HT-29 (cell line): ENCODE data around the gene CAPN2. TPM values are rescaled to one million over a fixed set of nuclear protein-coding genes. Genes with fewer than 3 reads are reported as not detected.

Experiments used
- DNase-seq: peaks from one replicate; pipeline ENCODE4 v3.0.0-alpha.2; 2015; ENCODE audit warnings: low spot score
- total RNA-seq: library from RNA; depleted of rRNA; stranded (reverse); fragments of >200 nt; shearing (Covaris generic); gene quantifications from 2 replicates; pipeline ENCODE4 v1.2.3, GENCODE V29; 2014

Gene CAPN2
- total RNA-seq, 1 experiment from 2014 or later, result 121 TPM

DNA sequence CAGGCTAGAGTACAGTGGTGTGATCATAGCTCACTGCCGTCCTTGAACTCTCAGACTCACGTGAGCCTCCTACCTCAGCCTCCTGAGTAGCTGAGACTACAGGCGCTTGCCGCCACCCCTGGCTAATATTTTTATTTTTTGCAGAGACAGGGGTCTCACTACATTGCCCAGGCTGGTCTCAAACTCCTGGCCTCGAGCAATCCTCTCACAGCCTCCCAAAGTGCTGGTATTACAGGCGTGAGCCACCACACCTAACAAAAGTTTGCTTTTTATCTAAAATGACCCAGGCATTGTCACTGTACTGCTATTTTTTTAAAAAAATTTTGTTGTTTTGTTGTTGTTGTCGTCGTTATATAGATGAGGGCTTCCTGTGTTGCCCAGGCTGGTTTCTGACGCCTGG is 46.4 kb downstream of the CAPN2 start:
- no peak for DNase-seq

DNA sequence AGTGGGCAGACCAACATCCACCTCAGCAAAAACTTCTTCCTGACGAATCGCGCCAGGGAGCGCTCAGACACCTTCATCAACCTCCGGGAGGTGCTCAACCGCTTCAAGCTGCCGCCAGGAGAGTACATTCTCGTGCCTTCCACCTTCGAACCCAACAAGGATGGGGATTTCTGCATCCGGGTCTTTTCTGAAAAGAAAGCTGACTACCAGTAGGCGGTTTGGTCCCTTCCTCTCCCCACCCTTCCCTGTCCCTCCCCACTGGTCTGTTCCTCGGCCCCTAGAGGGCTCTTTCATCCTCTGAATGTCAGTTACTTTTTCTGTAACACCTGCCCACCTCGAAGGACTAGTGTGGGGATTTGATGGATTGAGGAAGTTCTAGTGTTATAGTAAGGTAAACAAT is 46.9 kb downstream of the CAPN2 start:
- DNase-seq, result no peak

DNA sequence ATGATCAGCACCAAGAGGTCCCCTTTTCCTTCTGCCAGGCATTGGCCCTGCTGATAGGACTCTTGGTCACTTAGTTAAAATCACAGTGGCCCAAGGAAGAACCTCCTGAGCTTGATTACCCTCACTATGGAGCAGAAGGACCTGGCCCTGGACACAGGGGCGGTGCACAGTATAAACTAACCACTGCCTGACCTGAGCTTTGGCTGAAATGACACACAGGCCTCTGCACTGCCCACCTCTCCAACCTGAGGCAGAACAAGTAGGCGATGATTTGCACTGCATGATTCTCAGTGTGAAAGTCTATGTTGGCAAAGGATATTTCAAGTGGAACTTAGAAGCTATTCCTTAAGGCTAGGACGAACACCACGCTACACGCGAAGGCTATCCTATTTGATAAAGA is 48.5 kb downstream of the CAPN2 start:
- no peak for DNase-seq

DNA sequence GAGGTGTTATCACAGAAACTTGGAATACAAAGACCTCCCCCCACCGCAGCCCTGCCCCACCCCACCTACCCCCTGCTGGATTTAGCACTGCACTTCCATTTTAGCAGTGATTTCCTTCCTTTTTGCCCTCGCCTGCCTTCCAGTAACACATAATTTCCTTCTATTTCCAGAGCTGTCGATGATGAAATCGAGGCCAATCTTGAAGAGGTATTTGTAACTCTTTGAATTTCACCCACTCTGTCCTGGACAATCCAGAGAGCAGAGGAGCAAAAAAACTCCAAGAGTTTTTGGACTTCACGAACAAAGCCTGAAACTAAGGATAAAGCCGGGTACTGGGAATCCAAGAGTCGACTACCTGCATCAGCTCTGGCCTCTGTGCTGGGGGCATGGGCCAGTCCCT is 49.1 kb downstream of the CAPN2 start:
- no peak for DNase-seq

DNA sequence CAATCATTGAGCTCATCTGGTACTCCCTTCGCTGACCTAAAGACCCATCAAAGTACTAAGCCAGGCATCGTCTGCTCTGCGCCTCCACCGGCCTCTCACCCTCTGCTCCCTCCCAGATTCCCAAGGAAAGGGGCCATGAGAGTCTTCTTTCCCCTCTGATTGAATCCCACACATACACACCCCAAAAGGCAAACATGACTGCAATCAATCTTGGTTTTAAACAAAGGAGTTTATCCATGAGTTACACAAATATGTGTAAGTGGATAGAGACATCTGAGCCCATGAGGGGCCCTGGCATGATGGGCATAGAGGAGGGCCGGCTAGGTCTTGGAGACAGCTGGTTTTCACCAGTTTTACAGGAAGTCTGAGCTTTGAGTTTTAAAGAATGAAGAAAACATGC is 50.9 kb downstream of the CAPN2 start:
- no peak for DNase-seq

DNA sequence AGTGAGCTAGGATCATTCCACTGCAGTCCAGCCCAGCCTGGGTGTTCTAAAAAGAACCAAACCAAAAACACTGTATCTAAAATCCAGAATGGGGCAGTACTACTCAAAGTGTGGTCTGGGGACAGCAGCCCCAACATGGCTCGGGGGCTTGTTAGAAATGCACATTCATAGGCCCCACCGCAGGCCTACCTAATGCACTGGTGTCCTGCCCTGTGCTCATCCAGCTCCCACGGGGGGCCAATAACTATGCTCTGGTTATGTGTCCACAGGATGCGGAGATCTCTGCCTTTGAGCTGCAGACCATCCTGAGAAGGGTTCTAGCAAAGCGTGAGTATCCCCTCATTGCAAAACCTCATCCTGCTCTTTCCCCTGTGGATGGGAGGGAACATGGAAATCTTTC is 51.5 kb downstream of the CAPN2 start:
- DNase-seq, result no peak

DNA sequence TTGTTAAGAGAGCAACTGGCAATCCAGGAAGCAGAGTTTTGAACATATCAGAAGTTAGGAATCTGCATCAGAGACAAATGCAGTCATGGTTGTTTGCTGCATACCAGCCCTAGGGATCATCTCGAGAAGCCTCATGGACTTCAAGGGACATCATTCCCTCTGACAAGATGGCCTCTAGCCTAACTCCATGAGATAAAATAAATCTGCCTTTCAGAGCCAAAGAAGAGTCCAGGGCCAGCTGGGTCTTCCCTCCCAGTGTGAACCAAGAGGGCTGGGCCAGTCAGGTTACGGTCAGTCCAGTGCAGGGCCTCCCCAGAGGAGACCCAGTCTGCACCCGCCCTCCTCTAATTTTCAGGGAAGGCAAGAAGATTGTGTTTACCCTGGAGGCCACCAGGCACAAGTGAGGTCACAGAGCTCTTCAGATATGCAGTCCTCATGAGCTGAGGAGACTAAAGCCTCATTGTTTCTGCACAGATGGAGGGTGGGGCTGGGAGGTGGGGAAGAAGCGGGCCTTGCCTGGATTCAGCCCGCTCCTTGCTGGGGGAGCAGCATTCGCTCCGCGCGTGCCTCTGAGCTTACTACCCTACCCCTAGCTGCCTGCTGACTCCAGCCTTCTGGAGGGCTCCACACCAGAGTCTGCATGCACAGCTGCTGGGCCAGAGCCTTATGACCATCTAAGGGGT is 52.8 kb downstream of the CAPN2 start:
- DNase-seq, result peak; percentile 62

DNA sequence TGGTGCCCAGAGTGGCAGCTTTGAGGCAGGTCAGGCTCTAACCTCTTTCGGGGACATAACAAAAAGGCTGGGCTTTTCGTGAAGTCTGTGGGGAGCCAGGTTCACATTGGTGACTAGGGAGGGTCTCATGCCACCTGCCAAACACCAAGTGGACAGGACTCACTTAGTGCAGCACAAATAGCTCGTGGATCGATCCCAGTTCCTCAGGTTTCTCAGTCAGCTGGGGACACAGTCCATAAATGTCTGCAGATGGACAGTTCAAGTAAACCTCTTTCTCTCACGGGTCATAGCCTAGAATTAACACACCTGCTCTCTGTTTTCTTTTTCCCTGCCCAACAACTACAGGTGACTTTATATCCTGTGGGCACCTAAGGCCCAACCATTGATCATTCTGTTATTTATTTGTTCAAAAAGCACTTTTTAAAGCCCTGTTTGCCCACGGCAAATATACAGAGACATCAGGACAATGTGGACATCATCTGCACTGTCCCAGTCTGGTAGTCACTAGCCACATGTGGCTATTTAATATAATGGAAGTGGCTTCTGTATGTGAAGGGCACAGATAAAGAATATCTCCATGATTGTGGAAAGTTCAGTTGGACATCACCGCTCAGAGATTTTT is 53.5 kb downstream of the CAPN2 start:
- DNase-seq, result peak; percentile 19

DNA sequence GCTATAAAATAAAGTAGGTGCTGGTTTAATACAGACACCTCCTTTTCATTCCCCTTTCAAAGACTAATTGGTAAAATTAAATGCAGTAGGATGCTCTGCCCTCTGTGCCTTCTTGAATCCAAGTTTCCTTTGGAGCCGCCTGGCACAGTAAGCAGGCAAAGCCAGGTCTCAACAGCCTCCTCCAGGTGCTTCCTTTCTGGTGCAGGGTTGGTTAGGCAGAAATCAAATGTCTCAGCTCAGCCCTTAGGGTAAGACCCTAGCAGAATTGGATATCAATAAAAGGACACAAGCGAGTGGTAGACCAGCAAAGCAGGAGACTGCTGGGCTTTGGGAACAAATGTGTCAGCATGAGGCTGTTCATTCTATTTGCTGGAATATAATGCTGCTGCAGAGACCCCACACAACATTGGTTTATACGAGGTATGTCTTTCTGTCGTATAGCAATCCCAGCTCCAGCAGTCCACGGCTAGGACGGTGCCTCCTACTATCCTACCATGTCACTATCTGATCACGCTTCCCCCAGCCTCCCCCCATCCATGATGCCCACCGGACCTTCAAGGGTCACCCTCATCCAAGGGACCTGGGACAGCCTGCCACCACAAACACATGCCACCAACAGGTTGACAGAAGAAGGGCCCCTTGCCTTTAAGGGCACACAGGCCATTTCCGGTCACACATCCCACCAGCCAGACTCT is 58.4 kb downstream of the CAPN2 start:
- DNase-seq, result no peak

DNA sequence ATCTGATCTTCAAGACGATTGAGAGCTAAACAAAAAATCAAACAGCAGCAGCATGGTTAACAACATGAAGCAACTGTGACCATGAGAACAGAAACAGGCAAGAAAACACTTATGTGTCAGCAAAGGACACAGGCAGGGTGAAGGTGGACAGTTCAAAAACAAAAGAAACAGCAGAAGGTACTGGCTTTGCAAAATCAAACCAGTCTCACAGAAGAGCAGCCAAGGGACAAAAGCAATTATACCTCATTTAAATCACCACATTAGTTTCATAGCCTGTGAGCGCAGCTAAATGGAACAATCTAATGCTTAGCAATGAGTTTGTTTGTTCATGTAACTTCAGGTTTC is 59.1 kb downstream of the CAPN2 start:
- DNase-seq, result peak; percentile 29

DNA sequence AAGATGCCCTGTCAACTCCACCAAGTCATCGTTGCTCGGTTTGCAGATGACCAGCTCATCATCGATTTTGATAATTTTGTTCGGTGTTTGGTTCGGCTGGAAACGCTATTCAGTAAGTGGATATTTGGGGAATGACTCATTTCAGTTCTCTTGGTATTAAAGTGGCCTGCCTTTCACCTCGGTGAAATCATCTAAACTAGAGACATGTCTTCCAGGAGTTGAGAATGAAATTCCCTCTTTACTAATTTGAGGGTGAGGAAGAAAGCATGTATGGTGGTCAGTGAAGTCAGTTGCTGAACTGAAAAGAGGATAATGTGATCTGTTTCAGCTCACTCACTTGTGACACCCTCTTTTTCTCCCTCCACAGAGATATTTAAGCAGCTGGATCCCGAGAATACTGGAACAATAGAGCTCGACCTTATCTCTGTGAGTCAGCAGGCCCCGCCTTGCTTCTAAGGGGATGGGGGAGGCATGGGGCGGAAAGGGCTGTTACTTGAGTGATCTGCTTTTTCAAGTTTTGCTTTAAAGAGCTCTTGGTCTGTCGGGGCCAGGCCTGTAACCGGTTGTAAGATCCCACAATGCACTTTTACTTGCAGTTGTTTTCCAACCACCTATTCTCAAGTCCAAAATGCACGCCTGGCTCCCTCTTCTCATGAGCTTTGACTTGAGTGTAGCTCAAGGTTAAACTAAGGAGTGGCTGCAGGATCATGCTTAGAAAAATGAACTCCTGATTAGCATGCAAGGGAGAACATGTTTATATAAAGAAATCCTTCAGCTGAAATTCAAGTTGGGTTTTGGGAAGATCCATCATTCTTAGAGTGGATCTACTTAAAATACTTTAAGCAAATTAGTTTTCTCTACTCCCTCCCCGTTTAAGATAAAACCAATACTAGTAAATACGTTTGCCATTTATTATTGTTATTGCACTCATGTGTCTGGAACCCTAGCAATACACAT is 59.8 kb downstream of the CAPN2 start:
- DNase-seq, result peak; percentile 61

DNA sequence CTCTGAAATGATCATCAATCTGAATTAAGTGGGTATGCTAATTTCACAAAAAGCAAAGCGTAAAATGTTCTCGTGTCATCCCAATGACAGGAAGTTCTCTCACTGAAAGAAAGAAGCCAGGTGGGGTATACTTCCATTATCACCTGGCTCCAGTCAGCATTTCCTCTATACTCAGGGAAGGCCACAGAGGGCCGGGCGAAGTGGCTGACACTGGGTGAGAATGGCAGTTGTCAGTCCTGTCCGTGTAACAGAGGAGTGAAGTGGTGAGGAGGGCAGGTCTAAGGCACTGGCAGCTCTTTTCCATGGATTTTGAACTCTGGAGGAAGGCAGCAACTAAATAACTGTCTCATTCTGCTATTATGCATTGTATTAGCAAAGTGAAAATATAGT is 60.4 kb downstream of the CAPN2 start:
- no peak for DNase-seq

DNA sequence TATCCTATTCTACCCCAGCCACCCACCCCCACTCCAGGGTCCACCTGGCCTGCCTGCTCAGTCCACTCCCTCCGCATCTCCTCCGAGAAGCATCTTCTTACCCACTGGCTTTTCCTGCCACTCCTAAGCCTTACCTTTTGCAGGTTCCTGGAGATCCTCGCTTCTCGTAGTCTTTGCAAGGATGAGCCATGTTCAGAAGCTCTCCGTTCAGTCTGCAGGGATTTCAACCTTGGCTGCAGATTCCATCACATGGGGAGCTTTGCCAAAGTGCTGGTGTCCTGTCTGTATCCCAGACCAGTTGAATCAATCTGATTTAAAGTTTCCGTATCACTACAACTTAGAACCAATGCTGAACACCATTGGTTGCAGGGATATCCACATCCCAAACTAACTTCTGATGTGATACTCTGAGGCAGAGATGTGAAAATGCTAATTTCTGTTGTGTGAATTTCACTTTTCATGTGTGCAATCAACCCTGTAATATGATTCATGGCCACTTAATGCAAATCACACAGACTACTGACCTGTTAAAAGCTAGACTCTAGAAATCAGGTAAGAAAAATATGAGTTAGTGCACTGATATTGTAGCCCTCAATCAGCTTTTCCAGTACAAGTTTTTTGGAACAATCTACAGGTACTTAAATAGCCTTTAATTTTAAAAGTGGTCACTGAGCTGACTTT is 61.9 kb downstream of the CAPN2 start:
- DNase-seq, result no peak

DNA sequence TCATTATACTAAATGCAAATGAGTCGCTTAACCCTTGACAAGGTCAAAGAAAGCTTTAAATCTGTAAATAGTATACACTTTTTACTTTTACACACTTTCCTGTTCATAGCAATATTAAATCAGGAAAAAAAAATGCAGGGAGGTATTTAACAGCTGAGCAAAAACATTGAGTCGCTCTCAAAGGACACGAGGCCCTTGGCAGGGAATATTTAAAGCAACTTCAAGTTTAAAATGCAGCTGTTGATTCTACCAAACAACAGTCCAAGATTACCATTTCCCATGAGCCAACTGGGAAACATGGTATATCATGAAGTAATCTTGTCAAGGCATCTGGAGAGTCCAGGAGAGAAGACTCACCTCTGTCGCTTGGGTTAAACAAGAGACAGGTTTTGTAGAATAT is 62.7 kb downstream of the CAPN2 start:
- DNase-seq, result no peak

DNA sequence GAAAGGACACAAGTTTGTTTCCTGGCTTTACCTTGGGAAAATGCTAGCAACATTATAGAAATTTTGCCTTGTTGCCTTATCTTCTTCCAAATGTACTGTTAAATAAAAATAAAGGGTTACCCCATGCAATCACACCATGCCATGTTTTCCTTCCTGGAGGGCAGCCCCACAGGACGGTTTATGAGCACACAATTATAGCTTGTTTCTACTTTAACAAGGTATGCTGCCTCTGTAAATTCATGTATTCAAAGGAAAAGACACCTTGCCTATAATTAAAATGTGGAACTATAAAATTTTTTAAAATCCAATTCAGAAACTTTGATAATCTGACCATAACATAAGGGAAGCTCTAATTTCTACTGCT is 63.4 kb downstream of the CAPN2 start:
- no peak for DNase-seq

DNA sequence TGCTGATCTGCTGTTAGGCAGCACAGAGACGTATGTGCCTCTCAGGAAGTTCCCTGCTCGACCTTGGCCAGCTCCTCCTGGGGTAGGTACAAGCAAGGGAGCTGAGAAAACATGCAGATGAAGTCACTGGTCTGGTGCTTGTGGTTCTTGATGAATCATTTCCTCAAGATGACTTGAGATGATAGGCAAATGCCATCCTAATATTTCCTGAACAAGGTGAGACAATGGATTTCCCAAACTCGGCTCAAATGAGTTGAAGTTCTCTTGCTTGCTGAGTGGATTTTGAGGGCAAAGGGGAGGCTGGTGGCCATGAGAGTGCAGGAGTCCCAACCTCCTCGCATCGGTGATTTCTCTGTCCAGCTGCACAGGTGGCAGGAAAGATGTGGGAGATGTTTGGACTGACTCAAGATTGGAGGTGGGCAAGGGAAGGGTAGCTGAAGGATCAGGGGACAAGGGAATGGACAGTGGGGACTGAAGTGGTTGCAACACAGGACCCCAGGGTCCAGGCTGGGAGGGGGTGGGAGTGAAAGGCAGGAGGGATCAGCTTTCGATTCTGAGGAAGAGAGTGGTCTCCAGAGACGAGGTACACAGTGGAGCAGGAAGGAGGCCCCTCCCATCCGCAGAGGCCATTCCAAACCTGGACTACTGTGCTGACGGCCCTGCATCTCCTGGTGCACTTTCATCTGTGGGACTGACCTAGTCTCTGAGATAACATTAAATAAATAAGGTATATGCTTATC is 63.9 kb downstream of the CAPN2 start:
- DNase-seq, result peak; percentile 47

DNA sequence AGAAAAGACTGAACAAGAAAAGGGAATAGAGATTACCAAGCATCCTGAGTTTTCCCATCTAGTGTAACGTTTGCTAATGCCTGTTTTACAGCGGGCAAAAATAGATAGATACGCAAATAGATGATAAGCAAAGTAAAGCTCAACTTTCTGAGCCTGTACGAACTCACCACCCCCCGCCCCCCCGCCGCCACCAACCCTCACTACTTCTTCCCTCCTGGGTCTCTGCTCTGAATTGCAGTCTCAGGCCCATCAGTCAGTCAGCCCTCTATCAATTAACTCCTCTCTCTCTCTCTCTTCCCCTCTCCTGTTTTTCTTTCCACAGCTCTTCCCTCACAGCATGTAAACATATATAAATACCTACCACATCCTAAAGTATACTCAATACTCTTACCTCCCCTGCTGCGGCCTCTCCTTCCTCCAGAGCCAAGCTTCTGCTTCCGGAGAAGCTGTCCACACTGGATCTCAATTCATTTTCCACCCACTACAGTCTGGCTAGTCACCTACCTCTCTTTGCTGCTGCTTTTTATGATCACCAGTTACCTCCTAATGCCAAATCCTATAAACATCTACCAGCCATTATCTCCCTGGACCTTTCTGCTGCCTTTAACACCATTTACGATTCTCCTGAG is 64.6 kb downstream of the CAPN2 start:
- DNase-seq, result no peak

DNA sequence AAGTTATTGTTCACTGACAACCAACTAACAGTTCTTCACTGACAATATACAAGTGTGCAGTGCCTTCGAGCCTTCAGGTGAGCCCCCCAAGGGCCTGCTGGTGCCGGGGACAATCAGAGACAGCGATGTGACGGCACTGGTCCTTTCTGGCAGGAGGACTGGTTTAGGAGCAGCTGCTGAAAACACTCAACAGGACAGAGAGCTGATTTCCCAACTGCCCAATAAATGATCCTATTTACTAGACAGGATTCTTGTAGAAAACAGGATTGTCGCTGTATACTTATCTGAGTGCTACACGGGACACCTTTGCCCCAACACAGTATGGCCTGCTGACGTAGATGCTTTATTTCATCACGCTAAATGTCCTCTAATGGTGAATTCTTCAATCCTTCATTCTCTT is 68.0 kb downstream of the CAPN2 start:
- DNase-seq, result no peak

DNA sequence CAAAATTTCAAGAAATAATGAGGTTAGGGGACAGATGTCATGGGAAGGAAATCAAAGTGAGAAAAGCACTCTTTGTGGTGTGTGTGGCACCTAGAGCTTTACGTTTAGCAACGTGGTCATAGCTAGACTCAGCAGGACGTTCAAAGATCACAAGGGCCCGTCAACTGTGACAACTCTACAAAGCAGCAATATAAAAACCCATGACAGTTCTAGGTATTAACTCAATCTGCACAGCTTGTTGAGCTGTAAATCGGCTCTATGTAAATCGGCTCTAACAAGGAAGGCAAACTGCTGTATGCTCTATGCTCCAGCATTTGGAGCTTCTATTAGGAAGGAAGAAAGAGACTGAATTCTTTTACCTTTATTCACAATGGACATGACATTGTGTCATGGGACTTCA is 68.6 kb downstream of the CAPN2 start:
- DNase-seq, result no peak

DNA sequence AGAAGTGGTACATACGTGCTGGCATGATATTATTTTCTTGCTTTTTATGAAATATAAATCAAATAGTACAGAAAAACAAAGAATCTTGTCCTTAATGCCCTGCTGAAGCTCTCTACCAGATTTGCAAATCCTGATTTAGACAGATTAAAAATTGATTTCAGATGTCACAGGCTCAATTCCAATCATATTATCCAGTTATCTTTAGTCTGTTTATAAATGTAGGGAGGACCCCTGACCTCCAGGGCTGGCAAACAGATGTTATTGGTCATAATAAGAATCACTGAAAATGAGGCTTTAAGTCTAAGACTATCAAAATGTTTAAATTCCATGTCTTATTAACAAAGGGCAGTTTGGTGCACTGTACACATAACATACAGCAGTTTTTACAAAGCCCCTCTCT is 71.3 kb downstream of the CAPN2 start:
- no peak for DNase-seq
